Measurements from ENCODE around the gene LRRC23. TPM values are rescaled to one million over a fixed set of nuclear protein-coding genes. Genes with fewer than 3 reads are reported as not detected.

Gene LRRC23
- total RNA-seq, 1 experiment from 2014 or later, result 6.0 TPM

DNA sequence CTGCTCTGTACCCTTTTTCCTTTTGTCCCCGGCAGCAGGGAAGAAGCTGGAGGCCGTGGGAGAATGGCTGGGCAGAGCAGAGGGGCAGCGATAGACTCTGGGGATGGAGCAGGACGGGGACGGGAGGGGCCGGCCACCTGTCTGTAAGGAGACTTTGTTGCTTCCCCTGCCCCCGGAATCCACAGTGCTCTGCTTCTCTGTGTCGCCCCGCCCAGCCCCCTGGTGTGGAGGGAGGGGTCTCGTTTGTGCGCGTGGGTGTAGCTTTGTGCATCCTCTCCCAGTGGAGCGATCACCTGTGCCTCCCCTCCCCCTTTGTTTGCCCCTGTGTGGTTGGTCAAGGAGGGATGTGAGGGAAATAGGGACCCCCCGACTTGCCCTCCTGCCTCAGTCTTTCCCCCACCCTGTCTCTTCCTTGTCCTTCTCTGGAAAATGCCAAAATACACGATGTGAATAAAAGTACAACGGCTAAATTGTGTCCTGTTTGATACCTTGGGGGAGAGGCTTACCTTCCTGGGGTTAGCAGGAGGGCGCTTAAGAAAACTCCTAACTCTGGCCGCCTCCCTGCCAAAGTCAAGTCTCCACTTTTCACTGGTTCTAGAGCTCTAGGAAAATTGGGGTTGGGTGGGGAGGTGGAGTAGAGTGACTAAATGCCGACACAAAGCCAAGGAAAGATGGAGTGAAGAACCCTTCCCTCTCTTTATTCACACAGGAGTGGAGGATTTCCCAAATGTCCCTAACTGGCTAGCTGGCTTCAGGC is 38.3 kb upstream of the LRRC23 start:
- Mint-ChIP-seq H3K27me3 (ENCODE audit: unreplicated experiment) (no peaks in the 10 kb centered on the region), H3K4me1 (ENCODE audit: low read depth, unreplicated experiment) (peaks cover 32% of the 10 kb centered on the region), H3K36me3 (ENCODE audit: insufficient read depth, unreplicated experiment) (peaks cover 72% of the 10 kb centered on the region), H3K9me3 (ENCODE audit: low read depth, unreplicated experiment) (no peaks in the 10 kb centered on the region), H3K27ac (ENCODE audit: unreplicated experiment) (peak overlapping the region; percentile 91), H3K4me3 (ENCODE audit: low read depth, unreplicated experiment) (no peak overlapping the region)
- no peak for TF ChIP-seq CTCF (IDR thresholded peaks at IDR 0.05; ENCODE audit: unreplicated experiment)
- intact Hi-C loops (cut with micrococcal nuclease; ENCODE audit: unreplicated experiment), result loop anchor here (5.0 kb wide), 2 partner anchors 61 to 76 kb away; partner anchors contain the start of genes ATN1, C12orf57 and RNU7-1
- CTCF ChIA-PET, result interaction anchor here (0.7 to 1.0 kb wide), 3 partner anchors 14 to 571 kb away, joined by 4 to 6 read pairs (median 5); partner anchors contain the start of gene USP5
- no peak for DNase-seq
- no TSS peak for BruUV-seq (replicated peaks)

DNA sequence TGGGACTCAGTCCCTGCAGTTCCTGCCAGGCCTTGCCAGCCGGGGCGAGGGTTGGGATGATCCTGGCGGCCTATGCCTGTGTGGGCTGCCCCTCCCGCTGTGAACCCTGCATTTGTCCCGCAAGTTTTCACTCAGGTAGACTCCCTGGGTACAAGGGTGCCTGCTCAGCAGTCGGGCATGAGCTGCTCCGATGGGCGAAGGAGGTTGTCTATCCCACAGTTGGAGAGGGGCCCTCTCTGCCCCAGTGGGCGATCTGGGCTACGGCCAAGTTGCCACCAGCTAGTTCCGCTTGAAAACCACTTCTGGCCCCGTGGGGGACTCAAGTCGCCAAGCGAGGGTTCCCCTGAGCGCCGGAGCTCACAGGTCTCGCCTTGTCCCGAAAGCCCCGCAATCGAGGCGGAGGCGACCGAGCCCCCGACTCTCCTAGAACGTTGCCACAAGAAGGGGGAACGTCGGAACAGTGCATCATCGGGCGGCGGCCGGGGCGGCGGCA is 37.7 kb upstream of the LRRC23 start:
- peak overlapping the region; percentile 88 for H3K4me3 Mint-ChIP-seq (ENCODE audit: low read depth, unreplicated experiment)
- peak; percentile 17 for DNase-seq
- no peak for TF ChIP-seq CTCF (IDR thresholded peaks at IDR 0.05; ENCODE audit: unreplicated experiment)
- H3K36me3 Mint-ChIP-seq (ENCODE audit: insufficient read depth, unreplicated experiment), result peaks cover 75% of the 10 kb centered on the region
- no peaks in the 10 kb centered on the region for H3K9me3 Mint-ChIP-seq (ENCODE audit: low read depth, unreplicated experiment)
- H3K4me1 Mint-ChIP-seq (ENCODE audit: low read depth, unreplicated experiment), result peaks cover 37% of the 10 kb centered on the region
- intact Hi-C loops (cut with micrococcal nuclease; ENCODE audit: unreplicated experiment), result loop anchor here (5.0 kb wide), 2 partner anchors 60 to 75 kb away; partner anchors contain the start of genes ATN1, C12orf57 and RNU7-1
- CTCF ChIA-PET, result interaction anchor here (0.7 to 1.0 kb wide), 3 partner anchors 15 to 571 kb away, joined by 4 to 6 read pairs (median 5); partner anchors contain the start of gene USP5
- peak overlapping the region; percentile 91 for H3K27ac Mint-ChIP-seq (ENCODE audit: unreplicated experiment)
- no TSS peak for BruUV-seq (replicated peaks)
- H3K27me3 Mint-ChIP-seq (ENCODE audit: unreplicated experiment), result no peaks in the 10 kb centered on the region

DNA sequence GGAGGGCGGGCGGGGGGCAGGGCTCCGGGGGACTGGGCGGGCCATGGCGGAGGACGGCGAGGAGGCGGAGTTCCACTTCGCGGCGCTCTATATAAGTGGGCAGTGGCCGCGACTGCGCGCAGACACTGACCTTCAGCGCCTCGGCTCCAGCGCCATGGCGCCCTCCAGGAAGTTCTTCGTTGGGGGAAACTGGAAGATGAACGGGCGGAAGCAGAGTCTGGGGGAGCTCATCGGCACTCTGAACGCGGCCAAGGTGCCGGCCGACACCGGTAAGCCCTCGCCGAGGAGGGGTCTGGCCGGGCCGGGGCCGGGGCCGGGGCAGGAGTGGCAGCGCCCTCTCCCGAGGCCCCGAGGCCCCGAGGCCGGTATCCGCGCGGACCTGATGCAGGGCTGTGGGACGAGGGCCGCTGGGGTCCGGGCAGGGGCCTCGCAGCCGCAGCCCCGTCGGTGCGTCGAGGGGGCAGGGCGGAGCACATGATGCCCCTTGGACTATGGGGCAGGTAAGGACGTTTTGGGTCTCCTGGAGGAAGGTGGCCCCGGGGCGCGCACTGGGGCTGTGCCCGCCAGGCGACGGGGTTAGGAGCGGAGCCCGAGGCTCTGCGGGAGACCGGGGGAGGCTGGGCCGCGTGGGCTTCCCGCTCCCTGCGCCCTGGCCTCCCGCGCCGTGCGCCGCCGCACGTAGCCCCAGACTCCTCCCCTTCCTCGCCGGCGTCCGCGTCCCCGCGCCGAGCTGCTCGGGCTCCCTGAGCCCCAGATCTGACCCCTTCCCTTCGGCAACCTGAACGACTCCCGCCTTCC is 37.0 kb upstream of the LRRC23 start, which contains the start of gene TPI1:
Gene TPI1 (plus strand): TSS at position 119 of the 798 bp plus-strand sequence. CDS start 36 bp downstream, at position 155.
- peak within 1 kb of the TSS; percentile 91 for H3K27ac Mint-ChIP-seq (ENCODE audit: unreplicated experiment)
- H3K4me3 Mint-ChIP-seq (ENCODE audit: low read depth, unreplicated experiment), result peak within 1 kb of the TSS; percentile 88
- peak; percentile 78 for DNase-seq
- CTCF ChIA-PET, result interaction anchor here (0.7 to 2.0 kb wide), 3 partner anchors 15 to 572 kb away, joined by 5 to 15 read pairs (median 6); partner anchors contain the start of genes CDCA3 and USP5
- H3K27me3 Mint-ChIP-seq (ENCODE audit: unreplicated experiment), result no peaks in the 10 kb centered on the region
- intact Hi-C loops (cut with micrococcal nuclease; ENCODE audit: unreplicated experiment), result loop anchor here (5.0 kb wide), 2 partner anchors 60 to 75 kb away; partner anchors contain the start of genes ATN1, C12orf57 and RNU7-1
- TF ChIP-seq CTCF (IDR thresholded peaks at IDR 0.05; ENCODE audit: unreplicated experiment), result no peak
- no peaks in the 10 kb centered on the region for H3K9me3 Mint-ChIP-seq (ENCODE audit: low read depth, unreplicated experiment)
- H3K4me1 Mint-ChIP-seq (ENCODE audit: low read depth, unreplicated experiment), result peaks cover 43% of the 10 kb centered on the region
- no TSS peak for BruUV-seq (replicated peaks)
- peaks cover 77% of the 10 kb centered on the region for H3K36me3 Mint-ChIP-seq (ENCODE audit: insufficient read depth, unreplicated experiment)

All from Calu3 (cell line).